M059J (cell line): ENCODE data around the gene GALNT18. TPM values are rescaled to one million over a fixed set of nuclear protein-coding genes. Genes with fewer than 3 reads are reported as not detected.
A peak's percentile ranks its signal among the peaks of the same experiment; 100 is the strongest.

Source experiments
- DNase-seq: peaks from one replicate; pipeline ENCODE4 v3.0.0-alpha.2; 2012; ENCODE audit warnings: low read depth
- total RNA-seq: library from RNA; depleted of rRNA; stranded (reverse); fragments of >200 nt; shearing (Covaris generic); gene quantifications from 2 replicates; pipeline ENCODE4 v1.2.3, GENCODE V29; 2014

GALNT18 gene
- total RNA-seq, 1 experiment from 2014 or later, result 0.64 TPM

DNA sequence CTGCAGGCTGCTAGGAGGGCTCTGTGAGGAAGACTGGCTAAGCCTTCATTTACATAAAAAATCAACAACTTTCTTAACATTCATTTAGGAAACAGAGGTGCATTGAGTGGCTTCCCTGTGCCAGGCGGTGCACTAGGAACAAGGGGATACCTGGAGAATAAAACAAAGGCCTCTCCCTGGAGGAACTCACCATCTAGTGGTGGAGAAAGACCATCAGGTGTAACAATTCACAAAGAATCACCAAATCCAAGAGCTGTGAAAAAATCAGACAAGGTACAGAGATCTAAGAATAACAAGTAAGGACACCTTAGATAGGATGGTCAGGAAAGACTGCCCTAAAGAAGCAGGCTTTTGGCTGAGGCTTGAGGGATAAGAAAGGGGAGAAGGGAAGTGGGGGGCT is 309.1 kb downstream of the GALNT18 start:
- no peak for DNase-seq

GRCh38 chr11:11311169-11311568 is 310.6 kb downstream of the GALNT18 start:
- DNase-seq, result no peak

DNA sequence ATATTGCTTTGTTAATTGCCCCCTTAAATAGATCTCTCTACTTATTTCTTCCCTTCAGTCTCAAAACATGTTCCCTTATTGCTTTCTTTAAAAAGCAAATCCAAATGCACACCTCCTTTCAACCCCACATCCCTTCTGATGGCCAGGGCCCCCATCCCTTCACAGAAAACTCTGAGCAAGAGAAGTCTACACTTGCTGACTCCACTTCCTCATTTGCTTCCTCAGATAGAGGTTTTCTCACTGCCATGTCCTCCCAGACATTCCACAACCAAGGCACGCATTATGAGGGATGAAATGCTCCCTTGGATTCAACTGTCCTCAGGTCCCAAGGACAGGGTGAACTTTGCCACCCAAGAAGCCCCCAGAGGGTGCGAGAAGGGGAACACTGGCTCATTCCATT is 311.9 kb downstream of the GALNT18 start:
- no peak for DNase-seq

DNA sequence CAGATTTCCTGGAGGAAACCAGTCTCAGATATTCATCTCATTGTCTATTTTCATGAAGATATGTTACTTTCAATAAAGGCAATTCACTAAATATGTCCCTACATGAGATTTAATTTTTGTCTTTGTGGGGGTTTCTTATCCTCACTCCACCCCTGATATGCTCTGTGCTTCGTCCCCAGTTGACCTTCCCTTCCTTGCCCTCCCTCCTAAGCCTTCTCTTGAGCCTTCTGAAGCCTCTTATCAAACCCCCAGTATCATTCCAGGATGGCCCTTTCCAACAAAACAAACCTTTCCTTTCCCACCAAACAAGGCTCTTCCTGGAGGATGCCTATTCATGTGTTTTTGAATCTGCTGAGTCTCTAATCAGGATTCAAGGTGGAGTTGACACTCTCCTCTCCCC is 313.6 kb downstream of the GALNT18 start:
- no peak for DNase-seq

DNA sequence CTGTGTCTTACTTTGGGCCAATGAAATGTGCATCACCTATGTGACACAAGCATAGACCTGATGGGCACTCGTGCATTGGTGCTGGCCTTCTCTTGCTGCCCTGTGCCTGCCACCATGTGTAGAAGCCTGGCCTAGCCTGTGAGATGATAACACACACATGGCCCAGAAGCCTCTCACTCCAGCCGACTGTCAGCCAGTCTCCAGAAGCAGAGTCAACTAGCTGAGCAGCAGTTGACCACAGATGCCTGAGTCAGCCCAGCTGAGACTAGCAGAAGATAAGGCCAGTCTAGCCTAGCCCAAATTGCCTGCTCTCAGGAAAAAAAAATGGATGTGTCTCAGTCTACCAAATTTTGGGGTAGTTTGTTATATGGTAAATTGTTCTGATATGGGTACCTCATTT is 314.9 kb downstream of the GALNT18 start:
- no peak for DNase-seq

- no peak for DNase-seq
Observed at GRCh38 chr11:11304550-11304949, 317.3 kb downstream of the GALNT18 start.

DNA sequence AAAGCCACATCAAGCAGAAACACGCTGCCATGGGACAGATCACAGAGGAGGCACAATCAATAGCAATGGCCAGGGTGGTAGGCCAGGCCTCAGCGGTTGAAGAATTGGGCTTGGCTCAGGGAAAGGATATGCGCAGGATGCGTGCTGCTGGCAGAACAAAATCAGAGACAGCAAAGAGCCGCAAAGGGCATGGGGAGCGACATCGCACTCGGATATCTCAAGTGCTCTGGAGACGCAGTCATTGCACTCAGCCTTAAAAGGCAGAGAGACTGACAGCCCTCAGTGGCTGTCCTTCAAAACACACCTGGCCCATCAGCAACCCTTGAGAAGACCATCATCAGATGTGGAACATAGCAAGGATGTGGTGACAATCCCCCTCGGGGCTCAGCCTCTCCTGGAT is 319.2 kb downstream of the GALNT18 start:
- DNase-seq, result no peak

DNA sequence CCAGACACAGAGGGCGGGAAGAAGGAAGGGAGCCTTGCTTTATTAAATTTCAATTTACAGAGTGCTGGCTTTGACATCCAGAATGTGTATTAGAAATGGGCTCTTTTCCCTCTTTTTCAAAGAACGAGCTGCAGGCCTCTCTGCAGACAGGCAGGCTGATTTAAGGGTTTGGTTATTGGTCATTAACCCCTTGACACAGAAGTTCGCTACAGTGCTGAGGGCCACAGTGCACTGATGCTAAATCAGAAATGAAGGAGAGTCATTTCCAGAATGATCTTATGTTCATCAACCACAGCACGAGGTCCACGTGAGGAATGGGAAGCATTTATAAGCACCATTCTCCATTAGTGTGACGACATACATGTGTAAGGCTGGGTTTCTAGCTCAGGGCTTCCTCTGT is 320.6 kb downstream of the GALNT18 start:
- DNase-seq, result no peak

DNA sequence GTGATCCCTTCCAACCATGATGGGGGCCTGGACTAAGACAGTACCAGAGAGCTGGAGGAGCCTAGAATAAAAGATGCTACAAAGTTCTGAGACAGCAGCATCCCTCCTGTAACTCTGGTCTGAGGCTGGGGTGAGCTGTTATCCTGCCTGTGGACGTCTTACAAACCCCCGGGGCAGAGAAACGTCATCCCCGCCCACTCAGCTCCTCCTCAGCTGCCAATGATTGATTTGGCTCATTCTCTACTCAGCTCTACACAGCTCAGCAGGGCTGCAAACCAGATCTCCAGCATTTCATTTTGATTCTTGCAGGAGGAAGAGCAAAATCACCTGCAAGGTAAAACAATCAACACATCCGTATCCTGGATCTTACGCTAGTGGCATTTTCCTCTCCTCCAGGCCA is 324.2 kb downstream of the GALNT18 start:
- no peak for DNase-seq

GRCh38 chr11:11296434-11296833 is 325.4 kb downstream of the GALNT18 start:
- DNase-seq, result no peak

GRCh38 chr11:11294551-11294855 is 327.3 kb downstream of the GALNT18 start:
- no peak for DNase-seq

DNA sequence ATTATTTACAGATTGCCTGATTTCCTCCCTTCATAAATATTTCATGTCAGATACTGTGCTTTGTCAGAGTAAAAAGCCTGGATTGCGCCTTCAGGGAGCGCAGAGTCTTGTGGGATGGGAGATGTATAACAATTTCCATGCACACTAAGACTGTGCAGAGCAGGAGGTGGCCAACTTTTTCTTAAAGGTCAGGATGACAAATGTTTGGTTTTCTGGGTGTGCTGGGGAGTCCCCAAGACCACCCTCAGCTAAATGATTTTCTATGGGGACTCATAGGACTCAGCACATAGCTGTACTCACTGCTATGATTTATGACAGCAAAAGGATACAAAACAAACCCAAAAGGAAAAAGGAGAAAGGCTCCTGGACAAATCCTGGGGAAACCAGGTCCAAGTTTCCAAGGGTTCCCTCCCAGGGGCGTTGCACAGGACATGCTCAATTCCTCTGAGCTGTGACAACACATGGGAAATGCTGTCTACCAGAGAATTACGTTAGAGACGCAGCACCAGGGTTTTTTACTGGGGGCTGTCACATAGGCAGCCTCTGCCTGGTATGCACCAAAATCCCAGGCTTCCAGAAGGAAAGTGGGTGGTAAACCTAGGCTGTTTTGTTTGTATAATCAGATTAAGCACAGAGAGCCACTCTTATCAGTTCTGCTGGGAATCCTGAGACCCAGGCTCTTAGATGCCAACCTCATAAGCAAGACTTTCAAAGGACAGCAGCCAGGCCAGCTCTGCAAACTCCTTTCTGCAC is 327.8 kb downstream of the GALNT18 start:
- no peak for DNase-seq

GRCh38 chr11:11292839-11293238 is 329.0 kb downstream of the GALNT18 start:
- DNase-seq, result no peak

- no peak for DNase-seq
Observed at GRCh38 chr11:11291041-11292015, 330.5 kb downstream of the GALNT18 start.

DNA sequence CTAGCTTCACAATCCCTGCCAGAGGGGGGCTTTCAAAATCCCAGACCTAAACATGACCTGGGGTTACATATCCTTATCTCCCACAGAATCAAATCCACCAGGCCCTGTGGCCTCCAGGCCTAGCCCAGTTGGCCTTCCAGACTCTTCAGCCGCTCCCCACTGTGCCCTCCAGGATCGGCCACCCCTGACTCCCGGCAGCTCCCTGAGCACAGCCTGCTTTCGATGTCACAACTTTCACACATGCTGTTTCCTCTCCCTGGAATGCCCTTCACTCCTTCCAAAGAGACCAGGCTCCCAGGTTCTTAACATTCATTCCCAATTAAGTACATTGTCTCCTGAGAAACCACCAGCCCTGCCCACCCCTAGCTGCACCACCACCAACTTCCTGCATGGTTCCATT is 331.5 kb downstream of the GALNT18 start:
- DNase-seq, result no peak

DNA sequence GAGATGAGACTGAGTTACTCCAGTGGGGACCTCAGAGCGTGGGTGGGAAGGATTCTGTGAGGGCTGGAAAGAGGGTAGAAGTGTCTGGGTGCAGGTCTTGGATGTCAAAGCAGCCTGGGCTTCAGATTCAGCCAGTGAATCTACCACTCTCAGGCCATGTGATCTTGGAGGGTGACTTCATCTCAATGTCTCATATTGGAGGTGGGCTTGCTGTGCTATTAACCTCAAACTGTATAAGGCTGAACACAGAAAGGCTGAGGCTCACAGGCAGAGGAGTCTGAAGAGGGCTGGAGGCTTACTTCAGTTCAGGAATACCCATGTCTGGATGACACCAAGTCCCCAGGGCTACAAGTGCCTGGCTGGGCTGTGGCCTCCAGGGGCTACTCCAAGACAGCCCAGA is 332.1 kb downstream of the GALNT18 start:
- DNase-seq, result no peak

GRCh38 chr11:11288972-11289616 is 332.7 kb downstream of the GALNT18 start:
- DNase-seq, result no peak

DNA sequence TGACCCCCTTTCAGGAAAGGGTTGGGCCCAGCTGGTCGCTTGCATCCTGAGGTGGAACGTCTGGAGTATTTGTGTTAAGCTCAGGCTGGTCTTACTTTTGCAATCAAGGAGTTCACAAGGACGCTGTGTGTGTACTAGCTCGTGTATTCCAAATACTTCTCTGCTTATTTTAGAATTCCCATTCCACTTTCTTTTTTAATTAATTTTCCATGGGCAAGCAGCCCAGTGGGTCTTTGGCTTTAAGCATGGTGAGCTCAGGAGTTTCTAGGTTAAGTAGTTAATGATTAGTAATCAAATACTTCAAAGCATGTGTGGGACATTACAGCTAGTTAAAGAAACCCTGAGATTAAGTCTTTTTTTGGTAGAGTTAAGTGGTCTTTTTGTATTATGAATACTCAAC is 337.3 kb downstream of the GALNT18 start:
- DNase-seq, result no peak

DNA sequence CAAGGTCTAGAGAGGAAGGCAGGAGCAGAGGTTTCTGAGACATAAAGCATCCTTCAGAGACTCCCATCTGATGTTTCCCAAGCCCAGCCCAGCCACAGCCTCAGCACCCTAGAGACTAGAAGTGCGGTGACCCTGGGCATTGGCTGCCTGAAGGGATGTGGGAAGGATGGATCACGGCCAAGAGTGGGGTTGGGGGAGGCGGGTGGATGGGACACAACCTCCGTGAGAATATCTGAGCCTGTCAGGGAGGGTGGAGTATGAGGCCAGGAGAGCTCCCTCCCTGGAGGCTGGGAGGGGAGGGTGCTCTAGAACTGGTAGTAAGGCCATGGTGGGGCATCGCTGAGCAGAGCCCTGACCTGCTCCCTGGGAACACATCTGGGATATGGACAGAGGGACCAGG is 340.2 kb downstream of the GALNT18 start:
- DNase-seq, result no peak

DNA sequence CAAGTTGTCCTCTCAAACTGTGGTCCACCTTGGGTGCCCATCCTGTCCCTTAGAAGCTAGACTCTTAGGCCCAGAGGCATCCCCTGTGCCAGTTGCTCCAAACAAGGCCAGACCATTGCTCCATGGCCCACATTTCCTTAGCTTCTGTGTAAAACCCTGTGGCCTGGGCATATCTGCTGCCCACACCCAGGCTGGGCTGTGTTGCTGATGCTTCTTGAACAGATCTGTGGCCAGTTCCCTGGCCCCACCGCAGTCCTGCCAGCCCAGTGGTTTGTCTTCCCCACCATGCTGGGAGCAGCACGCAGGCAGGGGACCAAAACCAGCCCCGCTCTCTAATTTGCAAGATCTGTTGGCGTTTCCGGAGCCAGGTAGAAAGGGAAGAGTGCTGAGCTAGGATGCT is 341.0 kb downstream of the GALNT18 start:
- DNase-seq, result no peak

- peak; percentile 30 for DNase-seq
Observed at GRCh38 chr11:11279956-11280689, 341.7 kb downstream of the GALNT18 start.

DNA sequence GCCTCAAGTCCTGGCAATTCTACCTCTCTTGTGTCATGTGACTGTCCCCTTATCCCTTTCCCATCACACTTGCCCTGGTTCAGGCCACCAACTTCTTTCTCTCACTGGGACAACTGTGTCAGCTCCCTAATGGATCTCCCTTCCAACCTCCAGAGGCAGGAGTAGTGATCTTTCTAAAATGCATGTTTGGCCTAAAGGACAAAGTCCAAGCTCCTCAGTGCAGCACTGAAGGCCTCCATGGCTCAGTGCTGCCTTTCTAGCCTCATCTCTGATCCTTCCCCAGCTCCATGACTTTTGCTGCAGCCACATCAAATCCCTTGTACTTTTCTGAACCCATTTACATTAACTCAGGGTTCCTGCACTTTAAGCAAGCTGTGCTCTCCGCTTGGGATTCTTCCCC is 349.6 kb downstream of the GALNT18 start:
- no peak for DNase-seq
